NCI-H1417 treated with DMSO at 0.1 percent for 48 hours (cell line): ENCODE results near the gene DCLRE1B.

Experiments used
- DNase-seq: peaks from one replicate; lab custom pipeline; 2025; lab: John Stamatoyannopoulos, UW

DCLRE1B gene

DNA sequence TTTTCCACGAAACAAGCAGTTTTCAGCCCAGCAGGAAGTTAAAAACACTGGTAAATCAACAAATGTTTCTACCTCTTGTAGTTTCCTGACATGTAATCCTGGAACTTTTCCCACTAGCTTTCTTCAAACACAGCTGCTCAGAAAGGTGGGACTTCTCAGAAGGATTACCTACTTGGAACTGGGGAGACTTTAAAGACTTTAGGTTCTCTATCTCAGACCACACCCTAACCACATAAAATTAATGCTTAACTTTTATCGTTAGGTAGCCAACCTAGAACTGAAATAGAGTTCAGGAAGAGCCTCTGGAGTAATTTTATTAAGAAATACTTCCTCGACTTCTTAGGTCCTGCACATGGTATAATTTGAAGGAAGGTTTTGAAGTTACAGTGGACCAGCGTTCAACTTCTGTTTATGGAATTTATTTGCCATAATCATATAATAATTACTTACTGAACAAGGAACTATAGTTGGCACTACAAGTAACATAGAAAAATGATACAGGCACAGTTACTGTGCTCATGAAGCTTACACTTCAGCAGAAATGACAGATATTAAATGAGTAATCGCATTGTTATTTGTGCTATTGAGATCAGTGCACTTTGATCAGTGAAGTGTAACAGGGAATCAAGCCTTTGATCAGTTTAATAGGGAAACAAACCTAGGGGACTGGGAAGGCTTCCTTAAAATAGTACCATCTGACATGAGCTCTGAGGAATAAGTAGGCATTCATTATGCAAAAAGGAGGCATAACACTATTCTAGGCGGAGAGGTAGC lies 17.5 kb upstream of the DCLRE1B start, which contains the start of gene BCL2L15:
Gene BCL2L15, minus strand, starts transcription at position 180 of the 774 bp plus-strand sequence. CDS start 206 bp downstream, outside the sequence.
- no peak for DNase-seq

DNA sequence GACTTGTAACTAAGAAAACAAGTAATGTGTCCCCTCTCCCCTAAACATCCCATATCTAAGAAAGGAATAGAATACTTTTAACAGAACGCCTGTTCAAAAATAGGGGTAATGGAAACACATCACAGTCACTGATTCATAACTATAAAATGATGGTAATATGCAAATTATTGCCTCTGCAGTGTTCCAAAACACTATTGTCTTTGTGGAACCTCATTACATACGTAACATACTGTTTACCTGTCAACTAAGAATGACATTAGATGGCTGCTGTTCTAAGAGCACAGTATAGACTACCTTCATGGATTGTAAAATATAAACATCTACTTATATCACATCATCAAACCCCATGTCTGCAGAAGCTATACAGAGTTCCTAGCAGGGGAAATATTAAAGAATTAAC lies 14.3 kb upstream of the DCLRE1B start:
- no peak for DNase-seq

DNA sequence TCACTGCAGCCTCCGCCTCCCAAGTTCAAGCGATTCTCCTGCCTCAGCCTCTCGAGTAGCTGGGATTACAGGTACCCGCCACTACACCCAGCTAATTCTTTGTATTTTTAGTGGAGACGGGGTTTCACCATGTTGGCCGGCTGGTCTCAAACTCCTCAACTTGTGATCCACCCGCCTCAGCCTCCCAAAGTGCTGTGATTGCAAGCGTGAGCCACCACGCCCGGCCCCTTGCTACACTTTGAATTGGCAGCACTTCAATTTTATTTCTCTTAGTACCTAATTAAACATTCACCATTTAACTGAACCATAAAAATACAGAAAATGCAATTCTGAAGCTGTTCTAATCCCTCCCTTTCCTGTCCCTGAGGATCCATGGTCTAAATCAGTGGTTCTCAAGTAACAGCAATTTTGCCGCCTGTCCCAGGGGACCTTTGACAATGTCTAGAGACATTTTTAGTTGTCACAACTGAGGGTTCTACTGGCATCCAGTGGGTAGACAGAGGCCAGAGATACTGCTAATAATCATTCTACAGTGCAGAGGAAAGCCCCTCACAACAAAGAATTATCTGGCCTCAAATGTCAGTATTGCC lies 13.4 kb upstream of the DCLRE1B start:
- no peak for DNase-seq

DNA sequence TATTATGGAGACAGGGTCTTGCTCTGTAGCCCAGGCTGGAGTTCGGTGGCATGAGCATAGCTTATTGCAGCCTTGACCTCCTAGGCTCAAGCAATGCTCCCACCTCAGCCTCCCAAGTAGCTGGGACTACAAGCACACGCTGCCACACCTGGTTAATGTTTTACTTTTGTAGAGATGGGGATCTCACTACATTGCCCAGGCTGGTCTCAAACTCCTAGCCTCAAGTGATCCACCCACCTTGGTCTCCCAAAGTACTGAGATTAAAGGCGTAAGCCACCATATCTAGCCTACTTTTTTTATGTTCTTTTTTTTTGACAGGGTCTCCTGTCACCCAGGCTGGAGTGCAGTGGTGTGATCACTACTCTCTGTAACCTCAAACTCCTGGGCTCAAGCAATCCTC lies 11.9 kb upstream of the DCLRE1B start:
- no peak for DNase-seq

DNA sequence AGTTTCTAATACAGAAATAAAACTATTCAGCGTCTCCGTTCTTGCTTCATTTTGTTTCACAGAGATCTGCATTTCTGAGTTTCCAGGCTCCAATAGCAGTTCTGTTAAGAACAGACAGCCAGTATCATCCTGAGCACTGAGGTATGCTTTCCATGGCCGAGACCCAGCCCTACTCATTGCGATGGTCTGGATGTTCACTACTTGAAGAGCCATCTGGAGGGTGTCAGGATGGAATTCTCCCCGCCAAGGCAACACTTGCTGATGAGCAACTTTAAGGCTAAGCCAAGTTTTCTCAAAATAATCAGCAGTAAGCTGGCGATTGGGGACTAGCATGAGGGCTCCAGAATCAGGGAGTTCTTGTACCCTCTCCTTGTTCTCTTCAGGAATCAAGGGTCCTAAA lies 10.0 kb upstream of the DCLRE1B start:
- DNase-seq = no peak

DNA sequence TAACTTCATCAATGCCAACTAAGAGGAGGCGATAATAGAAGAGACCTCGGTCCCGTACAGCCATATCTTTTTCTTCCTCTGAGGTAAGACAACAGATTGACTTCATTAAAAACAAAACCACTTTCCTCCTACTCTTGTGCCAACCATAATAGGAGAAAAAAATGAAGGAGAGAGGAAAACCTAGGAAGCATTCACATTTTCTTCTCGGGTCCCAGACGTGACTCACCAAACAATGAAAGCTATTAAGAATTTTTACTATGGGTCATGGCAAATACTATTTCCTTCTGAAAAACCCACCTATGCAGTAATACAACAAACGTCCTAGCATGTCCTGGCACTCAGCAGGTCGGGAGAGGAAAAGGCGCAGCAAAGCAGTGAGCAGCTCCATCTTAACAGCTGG lies 9.2 kb upstream of the DCLRE1B start:
- no peak for DNase-seq

GRCh38 chr1:113898241-113898814 lies 6.8 kb upstream of the DCLRE1B start:
- DNase-seq = no peak

DNA sequence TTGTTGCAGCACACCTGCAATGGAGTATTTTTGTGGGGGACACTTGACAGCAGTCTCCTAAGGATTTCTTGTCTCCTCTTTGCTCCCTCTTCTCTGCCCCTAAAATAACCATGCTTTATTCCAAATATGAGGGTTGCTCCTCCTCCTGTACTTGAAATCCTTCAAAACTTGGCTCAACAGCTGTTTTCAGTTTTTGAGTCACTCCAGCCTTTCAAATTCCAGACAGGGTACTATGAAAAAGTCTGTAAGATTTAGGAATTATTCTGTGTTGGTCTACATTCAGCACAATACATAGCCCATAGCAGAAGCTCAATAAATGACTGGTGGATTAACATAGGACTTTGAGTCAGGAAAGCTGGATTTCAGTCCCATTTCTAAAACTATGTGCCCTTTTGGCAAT lies 6.0 kb upstream of the DCLRE1B start:
- no peak for DNase-seq

GRCh38 chr1:113901191-113901590 lies 3.9 kb upstream of the DCLRE1B start:
- DNase-seq = no peak

- DNase-seq = no peak
Observed at GRCh38 chr1:113903501-113904292, 1.4 kb upstream of the DCLRE1B start.

GRCh38 chr1:113904293-113904673 lies 843 bp upstream of the DCLRE1B start:
- DNase-seq = no peak

GRCh38 chr1:113905435-113905861 lies 322 bp downstream of the DCLRE1B start:
- no peak for DNase-seq

DNA sequence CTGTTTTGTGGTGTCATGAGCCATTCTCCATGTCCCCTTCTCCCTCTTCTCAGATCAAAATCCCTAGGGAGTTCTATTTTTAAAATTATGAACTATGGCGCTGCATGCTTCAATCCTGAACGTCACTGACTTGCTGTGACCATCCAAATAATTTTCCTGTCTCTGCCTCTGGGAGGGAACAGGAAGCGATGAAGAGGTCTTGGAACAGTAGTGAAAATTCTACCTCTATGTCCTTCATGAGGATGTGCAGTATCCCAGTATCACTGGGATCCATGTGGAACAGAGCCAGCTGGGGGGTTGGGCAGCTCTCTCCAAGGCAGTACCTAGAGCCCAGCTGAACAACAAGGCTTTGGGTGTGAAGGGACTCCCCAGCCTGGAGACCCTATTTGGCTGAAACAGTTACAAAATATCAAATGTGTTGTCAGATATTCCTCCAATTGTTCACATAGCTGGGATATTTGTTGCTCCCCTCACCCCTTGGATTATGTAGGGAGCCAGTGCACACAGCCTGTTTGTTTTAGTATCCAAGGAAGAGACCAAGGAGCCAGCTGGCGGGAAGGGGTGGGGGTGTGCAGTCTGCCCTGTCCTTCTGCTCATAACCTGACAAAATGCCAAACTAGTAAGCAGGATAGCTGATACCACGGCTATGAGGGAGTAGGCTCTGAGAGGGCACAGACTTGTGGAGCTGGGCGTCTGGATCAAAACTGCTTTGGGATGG lies 7.6 kb downstream of the DCLRE1B start:
- DNase-seq = no peak

DNA sequence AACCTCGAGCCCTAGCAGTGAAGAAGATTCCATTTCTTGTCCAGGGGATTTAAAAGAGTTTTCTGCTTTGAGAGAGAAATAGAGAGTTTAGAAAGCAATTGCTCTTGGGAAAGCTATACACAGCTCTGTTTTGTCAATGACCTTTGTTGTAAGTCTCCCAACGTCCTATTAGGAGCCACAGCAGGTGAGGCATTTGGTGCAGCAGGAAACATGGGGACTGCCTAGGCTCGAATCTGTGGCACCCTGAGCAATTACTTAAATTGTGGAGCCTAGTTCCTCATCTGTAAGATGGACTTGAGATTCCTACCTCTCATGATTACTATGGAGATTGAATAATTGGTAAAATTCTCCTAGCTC lies 8.2 kb downstream of the DCLRE1B start:
- DNase-seq = no peak

GRCh38 chr1:113913887-113914664 lies 8.9 kb downstream of the DCLRE1B start:
- no peak for DNase-seq

GRCh38 chr1:113916974-113917373 lies 11.8 kb downstream of the DCLRE1B start:
- DNase-seq = no peak

- no peak for DNase-seq
Observed at GRCh38 chr1:113917400-113918082, 12.4 kb downstream of the DCLRE1B start.

DNA sequence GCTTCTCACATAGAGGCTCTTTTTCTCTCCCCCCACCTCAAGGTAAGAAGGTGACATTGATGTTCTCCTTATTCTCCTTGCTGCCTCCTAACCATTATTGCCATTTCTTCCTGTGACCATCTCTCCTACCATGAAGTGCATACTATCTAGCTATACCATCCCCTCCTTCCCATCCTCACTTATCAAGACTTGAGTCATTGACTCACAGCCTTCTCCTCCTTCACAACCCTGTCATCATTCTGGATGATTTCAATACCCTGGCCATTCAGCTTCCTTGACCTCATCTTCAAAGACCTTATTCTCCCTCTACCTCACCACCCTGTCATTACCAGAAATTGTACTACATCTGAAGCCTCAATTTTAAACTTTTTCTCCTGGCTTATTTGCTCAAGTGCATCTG lies 13.1 kb downstream of the DCLRE1B start:
- no peak for DNase-seq

DNA sequence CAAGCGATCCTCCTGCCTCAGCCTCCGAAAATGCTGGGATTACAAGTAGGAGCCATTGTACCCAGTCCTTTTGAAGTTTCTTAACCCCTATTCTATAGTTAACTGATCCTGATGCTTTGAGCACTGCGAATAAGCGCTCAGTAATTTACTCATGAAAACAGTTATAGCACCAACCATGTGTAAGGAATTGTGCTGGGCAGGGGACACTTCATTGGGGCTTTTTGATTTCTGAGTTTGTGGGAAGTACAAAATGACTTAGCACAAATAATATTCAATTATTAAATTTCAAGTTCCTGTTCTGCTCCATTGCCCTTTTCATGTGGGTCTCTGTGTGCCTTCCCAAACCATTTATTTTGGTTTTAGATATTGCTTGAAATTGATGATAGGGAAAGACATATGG lies 17.8 kb downstream of the DCLRE1B start:
- DNase-seq = no peak

DNA sequence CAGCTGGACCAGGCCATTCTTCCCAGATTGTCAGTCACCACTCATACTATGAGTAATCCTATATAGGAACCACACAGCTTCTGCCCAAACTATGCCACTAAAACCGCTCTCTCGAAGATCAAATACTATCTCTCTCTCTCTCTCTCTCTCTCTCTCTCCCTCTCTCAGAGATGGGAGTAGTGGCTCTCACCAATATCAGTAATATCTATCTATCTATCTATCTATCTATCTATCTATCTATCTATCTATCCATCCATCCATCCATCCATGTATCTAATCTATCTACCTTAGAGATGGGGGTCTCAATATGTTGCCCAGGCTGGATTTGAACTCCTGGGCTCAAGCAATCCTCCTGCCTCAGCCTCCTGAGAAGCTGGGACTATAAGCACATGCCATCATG lies 19.3 kb downstream of the DCLRE1B start:
- DNase-seq = no peak
